Raji (cell line): Measurements from ENCODE around the gene CCM2L.

ENCODE experiments used
- POLR2A ChIP-seq: IDR thresholded peaks from 2 replicates; pipeline ENCODE4 v1.6.1; 2011; ENCODE audit warnings: low read depth, low read length, control low read depth; ENCODE audit not compliant: insufficient read depth

CCM2L gene

GRCh38 chr20:32079655-32080109 lies 69.4 kb downstream of the CCM2L start:
- TF ChIP-seq POLR2A = no peak

GRCh38 chr20:32080783-32081182 lies 70.5 kb downstream of the CCM2L start:
- no peak for TF ChIP-seq POLR2A
